Measurements from ENCODE around the gene NRXN3.

The NRXN3 gene

DNA sequence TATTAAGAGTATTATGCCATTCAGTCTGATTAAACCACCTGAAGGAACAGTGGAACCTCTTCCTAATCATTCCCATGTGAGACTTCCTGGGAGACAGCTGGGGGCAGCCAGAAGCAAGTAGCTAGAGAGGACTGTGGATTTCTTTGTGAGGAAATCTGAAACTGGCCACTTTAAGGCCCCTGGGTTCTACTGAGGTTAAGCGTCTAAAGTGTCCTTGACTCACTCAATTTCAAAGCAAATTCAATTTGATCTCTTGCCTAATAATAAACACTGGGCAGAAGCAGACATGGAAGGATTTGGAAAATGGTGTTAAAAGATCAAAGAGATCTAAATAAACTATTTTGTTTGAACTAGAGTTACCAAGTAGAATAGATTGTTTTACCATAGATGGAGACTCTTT, 909.9 kb downstream of the NRXN3 start:
- 0 out of 2 replicates have a peak, but pooled peaks cover 4% of the 10 kb centered on the region for H3K9me2 ChIP-seq (replicated peaks; ENCODE audit: insufficient read depth, low read length)
- H3K9me3 ChIP-seq (ENCODE audit: insufficient read depth, low read length), result no peaks in the 10 kb centered on the region
- H3K4me3 ChIP-seq (ENCODE audit: insufficient read depth, low read length, poor library complexity, severe bottlenecking), result no peak overlapping the region
- H2AFZ ChIP-seq (ENCODE audit: low read depth, low read length, severe bottlenecking), result no peak overlapping the region
- no peaks in the 10 kb centered on the region for H3K79me2 ChIP-seq (ENCODE audit: insufficient read depth, low read length)
- no peaks in the 10 kb centered on the region for H3K27me3 ChIP-seq (ENCODE audit: low read length)
- no peaks in the 10 kb centered on the region for H4K20me1 ChIP-seq (ENCODE audit: low read depth, low read length)
- TF ChIP-seq EZH2phosphoT487 (conservative IDR thresholded peaks at IDR 0.05; ENCODE audit: low read length), result no peak
- TF ChIP-seq, protein P1, sequence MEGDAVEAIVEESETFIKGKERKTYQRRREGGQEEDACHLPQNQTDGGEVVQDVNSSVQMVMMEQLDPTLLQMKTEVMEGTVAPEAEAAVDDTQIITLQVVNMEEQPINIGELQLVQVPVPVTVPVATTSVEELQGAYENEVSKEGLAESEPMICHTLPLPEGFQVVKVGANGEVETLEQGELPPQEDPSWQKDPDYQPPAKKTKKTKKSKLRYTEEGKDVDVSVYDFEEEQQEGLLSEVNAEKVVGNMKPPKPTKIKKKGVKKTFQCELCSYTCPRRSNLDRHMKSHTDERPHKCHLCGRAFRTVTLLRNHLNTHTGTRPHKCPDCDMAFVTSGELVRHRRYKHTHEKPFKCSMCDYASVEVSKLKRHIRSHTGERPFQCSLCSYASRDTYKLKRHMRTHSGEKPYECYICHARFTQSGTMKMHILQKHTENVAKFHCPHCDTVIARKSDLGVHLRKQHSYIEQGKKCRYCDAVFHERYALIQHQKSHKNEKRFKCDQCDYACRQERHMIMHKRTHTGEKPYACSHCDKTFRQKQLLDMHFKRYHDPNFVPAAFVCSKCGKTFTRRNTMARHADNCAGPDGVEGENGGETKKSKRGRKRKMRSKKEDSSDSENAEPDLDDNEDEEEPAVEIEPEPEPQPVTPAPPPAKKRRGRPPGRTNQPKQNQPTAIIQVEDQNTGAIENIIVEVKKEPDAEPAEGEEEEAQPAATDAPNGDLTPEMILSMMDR (IDR thresholded peaks at IDR 0.05; ENCODE audit: insufficient read depth, low read length, poor library complexity, severe bottlenecking), result no peak
- no peak overlapping the region for H3K9ac ChIP-seq (ENCODE audit: low read length)
- H3K4me2 ChIP-seq (ENCODE audit: low read depth, low read length, poor library complexity, severe bottlenecking), result no peak overlapping the region
- H3F3A ChIP-seq (ENCODE audit: insufficient read depth), result no peaks in the 10 kb centered on the region
- H3K36me3 ChIP-seq (ENCODE audit: low read length), result no peaks in the 10 kb centered on the region
- H3K27ac ChIP-seq (ENCODE audit: low read depth, low read length), result no peak overlapping the region

DNA sequence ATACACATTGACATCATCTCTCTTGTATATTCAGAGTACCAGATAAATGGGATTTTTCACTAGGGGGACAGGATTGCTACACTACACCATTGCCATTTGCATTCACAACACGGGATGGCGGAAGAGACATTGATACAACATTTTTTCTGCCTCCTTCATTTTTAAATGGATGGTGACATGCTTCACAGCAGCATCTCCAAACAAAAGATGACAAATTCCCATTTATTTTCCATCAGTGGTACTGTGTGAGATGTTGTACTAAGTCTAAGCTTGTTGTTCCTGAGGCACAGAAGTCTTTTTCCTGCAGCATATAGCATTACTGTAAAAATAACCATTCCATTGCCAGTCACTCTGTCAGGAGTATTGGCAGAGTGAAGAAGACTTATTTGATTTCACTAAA, 912.7 kb downstream of the NRXN3 start:
- H3K36me3 ChIP-seq (ENCODE audit: low read length), result no peaks in the 10 kb centered on the region
- no peaks in the 10 kb centered on the region for H3K27me3 ChIP-seq (ENCODE audit: low read length)
- H3K9ac ChIP-seq (ENCODE audit: low read length), result no peak overlapping the region
- H3F3A ChIP-seq (ENCODE audit: insufficient read depth), result no peaks in the 10 kb centered on the region
- H3K4me2 ChIP-seq (ENCODE audit: low read depth, low read length, poor library complexity, severe bottlenecking), result no peak overlapping the region
- TF ChIP-seq EZH2phosphoT487 (conservative IDR thresholded peaks at IDR 0.05; ENCODE audit: low read length), result no peak
- TF ChIP-seq, protein P1 (IDR thresholded peaks at IDR 0.05; ENCODE audit: insufficient read depth, low read length, poor library complexity, severe bottlenecking), result no peak
- no peak overlapping the region for H2AFZ ChIP-seq (ENCODE audit: low read depth, low read length, severe bottlenecking)
- no peak overlapping the region for H3K27ac ChIP-seq (ENCODE audit: low read depth, low read length)
- no peaks in the 10 kb centered on the region for H3K79me2 ChIP-seq (ENCODE audit: insufficient read depth, low read length)
- H4K20me1 ChIP-seq (ENCODE audit: low read depth, low read length), result no peaks in the 10 kb centered on the region
- H3K9me3 ChIP-seq (ENCODE audit: insufficient read depth, low read length), result no peaks in the 10 kb centered on the region
- 0 out of 2 replicates have a peak, but pooled peaks cover 4% of the 10 kb centered on the region for H3K9me2 ChIP-seq (replicated peaks; ENCODE audit: insufficient read depth, low read length)
- no peak overlapping the region for H3K4me3 ChIP-seq (ENCODE audit: insufficient read depth, low read length, poor library complexity, severe bottlenecking)

DNA sequence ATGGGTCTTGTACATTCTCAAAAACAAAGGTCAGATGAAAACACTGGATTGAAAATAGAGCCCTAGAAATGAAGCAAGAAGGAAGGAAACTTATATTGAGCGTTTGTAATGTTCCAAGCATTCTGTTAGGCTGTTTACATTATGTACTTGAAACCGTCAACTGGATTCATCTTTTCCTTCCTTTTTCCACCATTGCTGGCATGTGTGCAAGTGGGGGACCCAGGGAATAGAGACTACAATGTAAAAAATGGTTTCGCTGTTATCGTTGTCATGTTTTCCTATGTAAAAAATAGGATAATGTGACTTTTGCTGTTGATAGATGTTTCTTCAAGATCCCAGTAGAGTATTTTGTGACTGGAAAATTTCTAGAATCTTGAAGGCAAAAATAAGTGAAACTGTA, 913.2 kb downstream of the NRXN3 start:
- no peak for TF ChIP-seq EZH2phosphoT487 (conservative IDR thresholded peaks at IDR 0.05; ENCODE audit: low read length)
- TF ChIP-seq, protein P1 (IDR thresholded peaks at IDR 0.05; ENCODE audit: insufficient read depth, low read length, poor library complexity, severe bottlenecking), result no peak
- H2AFZ ChIP-seq (ENCODE audit: low read depth, low read length, severe bottlenecking), result no peak overlapping the region
- H3K27me3 ChIP-seq (ENCODE audit: low read length), result no peaks in the 10 kb centered on the region

More for the DNA sequence above, 913.2 kb downstream of the NRXN3 start:
- Histone ChIP-seq H3K9ac (ENCODE audit: low read length) (no peak overlapping the region), H3K9me3 (ENCODE audit: insufficient read depth, low read length) (no peaks in the 10 kb centered on the region), H3K27ac (ENCODE audit: low read depth, low read length) (no peak overlapping the region), H3K9me2 (replicated peaks; ENCODE audit: insufficient read depth, low read length) (0 out of 2 replicates have a peak, but pooled peaks cover 4% of the 10 kb centered on the region), H3K36me3 (ENCODE audit: low read length) (no peaks in the 10 kb centered on the region), H3K79me2 (ENCODE audit: insufficient read depth, low read length) (no peaks in the 10 kb centered on the region), H3K4me3 (ENCODE audit: insufficient read depth, low read length, poor library complexity, severe bottlenecking) (no peak overlapping the region), H4K20me1 (ENCODE audit: low read depth, low read length) (no peaks in the 10 kb centered on the region), H3F3A (ENCODE audit: insufficient read depth) (no peaks in the 10 kb centered on the region), H3K4me2 (ENCODE audit: low read depth, low read length, poor library complexity, severe bottlenecking) (no peak overlapping the region)
